PC-3 (cell line): ENCODE measurements around the gene ECPAS. TPM values are rescaled to one million over a fixed set of nuclear protein-coding genes. Genes with fewer than 3 reads are reported as not detected.

Source experiments
- ATAC-seq: fragments of 200-7000 bp; cut with Tn5 transposase; 2 replicates; pipeline ENCODE4 v1.9.1; 2020; ENCODE audit warnings: mild to moderate bottlenecking, moderate library complexity
- BruUV-seq: library from RNA; stranded (reverse); fragments of 400-500 nt; replicated peaks from 2 replicates; lab custom pipeline; 2021; lab: Mats Ljungman, UMichigan
- CTCF ChIA-PET: fragments of 300-600 bp; sonication (Branson Sonifier 250); formaldehyde crosslinking; loops from one replicate; lab custom pipeline; 2022; ENCODE audit warnings: antibody characterized with exemption; lab: Charles Lee
- POLR2A ChIA-PET: fragments of 300-600 bp; sonication (Branson Sonifier 250); formaldehyde crosslinking; loops from one replicate; lab custom pipeline; 2022; ENCODE audit warnings: antibody characterized with exemption; ENCODE audit not compliant: unreplicated experiment; lab: Charles Lee
- DNase-seq: peaks from one replicate; pipeline ENCODE4 v3.0.0-alpha.2; 2015
- H2AFZ ChIP-seq: fragments of 300-600 bp; sonication (generic); 2 replicates; pipeline ENCODE4 v1.6.0; 2016; ENCODE audit warnings: antibody characterized with exemption, low read length
- H3F3A ChIP-seq: fragments of 300-600 bp; sonication (generic); one replicate; pipeline ENCODE4 v1.6.0; 2017; ENCODE audit warnings: antibody characterized with exemption, low read length, control low read depth, mild to moderate bottlenecking; ENCODE audit not compliant: unreplicated experiment
- H3K27ac ChIP-seq: fragments of 300-600 bp; sonication (generic); 2 replicates; pipeline ENCODE4 v1.5.1; 2016; ENCODE audit warnings: mild to moderate bottlenecking, low read length
- H3K27me3 ChIP-seq: fragments of 300-600 bp; sonication (generic); 2 replicates; pipeline ENCODE4 v1.6.1; 2016; ENCODE audit warnings: low read length, mixed read lengths
- H3K36me3 ChIP-seq: fragments of 300-600 bp; sonication (generic); 2 replicates; pipeline ENCODE4 v1.6.1; 2016; ENCODE audit warnings: low read depth, mixed run types, low read length, mixed read lengths
- H3K4me1 ChIP-seq: fragments of 300-600 bp; sonication (generic); 2 replicates; pipeline ENCODE4 v1.5.1; 2016; ENCODE audit warnings: low read length; ENCODE audit not compliant: insufficient read depth
- H3K4me2 ChIP-seq: fragments of 300-600 bp; sonication (generic); 2 replicates; pipeline ENCODE4 v1.6.0; 2016; ENCODE audit warnings: low read length
- H3K4me3 ChIP-seq: fragments of 300-600 bp; sonication (generic); 2 replicates; pipeline ENCODE4 v1.5.1; 2016; ENCODE audit warnings: mild to moderate bottlenecking, low read length, mixed read lengths
- H3K79me2 ChIP-seq: fragments of 300-600 bp; sonication (generic); 2 replicates; pipeline ENCODE4 v1.6.1; 2017; ENCODE audit warnings: low read length, mixed read lengths
- H3K9ac ChIP-seq: fragments of 300-600 bp; sonication (generic); 2 replicates; pipeline ENCODE4 v1.6.0; 2016; ENCODE audit warnings: mild to moderate bottlenecking, low read length
- H3K9me2 ChIP-seq: fragments of 300-600 bp; sonication (generic); replicated peaks from 2 replicates; pipeline ENCODE4 v1.6.1; 2016; ENCODE audit warnings: mixed run types, low read length, mixed read lengths
- H3K9me3 ChIP-seq: fragments of 300-600 bp; sonication (generic); 2 replicates; pipeline ENCODE4 v1.6.1; 2016; ENCODE audit warnings: low read length, mixed read lengths
- H4K20me1 ChIP-seq: fragments of 300-600 bp; sonication (generic); 2 replicates; pipeline ENCODE4 v1.6.1; 2016; ENCODE audit warnings: low read length, mixed read lengths
- CTCF ChIP-seq: fragments of 300-600 bp; sonication (generic); conservative IDR thresholded peaks from 2 replicates; pipeline ENCODE4 v1.5.1; 2017; ENCODE audit warnings: antibody characterized with exemption, low read depth, mild to moderate bottlenecking, low read length
- EZH2 ChIP-seq: fragments of 300-600 bp; sonication (generic); IDR thresholded peaks from one replicate; pipeline ENCODE4 v1.6.1; 2017; ENCODE audit warnings: antibody characterized with exemption, mild to moderate bottlenecking, low read length; ENCODE audit not compliant: unreplicated experiment
- EZH2phosphoT487 ChIP-seq: fragments of 300-600 bp; sonication (generic); IDR thresholded peaks from 2 replicates; pipeline ENCODE4 v1.6.1; 2018; ENCODE audit warnings: mild to moderate bottlenecking, antibody characterized with exemption, low read length, borderline replicate concordance
- intact Hi-C: fragments of 100-400 bp; cut with micrococcal nuclease; formaldehyde crosslinking; loops from 2 replicates; pipeline ENCODE4 v1.9.0; 2023
- total RNA-seq: library from RNA; depleted of rRNA; stranded (reverse); fragments of >200 nt; gene quantifications from 2 replicates; pipeline ENCODE4 v1.2.3, GENCODE V29; 2014

Gene ECPAS
- total RNA-seq, 1 experiment from 2014 or later, result 69.0 TPM

GRCh38 chr9:111399211-111399739, 84.9 kb downstream of the ECPAS start:
- Histone ChIP-seq H3K4me3 (no peak overlapping the region), H3K79me2 (peaks cover 5% of the 10 kb centered on the region; the same call in 1 of the 2 replicates), H3K4me2 (no peak overlapping the region), H3K27me3 (no peaks in the 10 kb centered on the region), H3K9me2 (no peaks in the 10 kb centered on the region), H3K36me3 (peaks cover 71% of the 10 kb centered on the region), H3K4me1 (no peaks in the 10 kb centered on the region), H2AFZ (no peak overlapping the region), H3K9ac (no peak overlapping the region), H4K20me1 (no peaks in the 10 kb centered on the region), H3K27ac (no peak overlapping the region), H3F3A (no peaks in the 10 kb centered on the region), H3K9me3 (0 out of 2 replicates have a peak, but pooled peaks cover 5% of the 10 kb centered on the region)
- BruUV-seq, result no TSS peak
- intact Hi-C loops, result no loop called here
- ChIA-PET CTCF (no interaction called here), POLR2A (no interaction called here)
- DNase-seq, result no peak
- TF ChIP-seq EZH2, result no peak
- TF ChIP-seq EZH2phosphoT487, result no peak
- TF ChIP-seq CTCF, result no peak
- no peak for ATAC-seq

DNA sequence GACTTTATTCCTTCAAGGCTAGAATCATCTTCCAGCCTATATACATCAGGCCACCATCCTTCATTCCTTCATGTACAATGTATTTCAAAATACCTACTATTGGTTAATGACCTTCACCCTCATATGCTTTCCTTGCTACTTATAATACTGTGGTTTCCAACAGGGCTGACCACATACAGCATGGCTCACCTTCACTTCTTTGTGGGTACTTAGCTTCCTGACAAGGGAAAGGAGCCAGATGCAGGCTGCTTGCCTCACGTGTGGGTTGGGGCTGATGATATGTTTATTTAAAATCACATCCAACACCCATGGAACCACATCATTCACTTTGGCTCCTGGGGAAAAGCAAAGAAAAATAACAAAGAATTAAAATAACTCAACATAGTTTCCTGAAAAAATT, 90.2 kb downstream of the ECPAS start:
- Histone ChIP-seq H3K79me2 (no peaks in the 10 kb centered on the region), H3K9ac (no peak overlapping the region), H3K36me3 (peaks cover 59% of the 10 kb centered on the region), H3K27ac (no peak overlapping the region), H3K4me1 (no peaks in the 10 kb centered on the region), H3K4me2 (no peak overlapping the region), H2AFZ (no peak overlapping the region), H3K9me2 (no peaks in the 10 kb centered on the region), H3K27me3 (no peaks in the 10 kb centered on the region), H4K20me1 (no peaks in the 10 kb centered on the region), H3K4me3 (no peak overlapping the region), H3F3A (no peaks in the 10 kb centered on the region), H3K9me3 (no peaks in the 10 kb centered on the region)
- POLR2A ChIA-PET, result interaction anchor here (0.5 kb wide), 1 partner anchor 148 kb away, joined by 4 read pairs; no protein-coding TSS in a partner anchor
- TF ChIP-seq CTCF (no peak), EZH2phosphoT487 (no peak), EZH2 (no peak)
- no peak for DNase-seq
- CTCF ChIA-PET, result no interaction called here
- ATAC-seq, result no peak
- intact Hi-C loops, result no loop called here
- BruUV-seq, result no TSS peak

- no TSS peak for BruUV-seq
- Histone ChIP-seq H3K4me2 (no peak overlapping the region), H3F3A (no peaks in the 10 kb centered on the region), H3K4me3 (no peak overlapping the region), H3K27ac (no peak overlapping the region), H3K9me2 (no peaks in the 10 kb centered on the region), H3K27me3 (no peaks in the 10 kb centered on the region), H3K36me3 (peaks cover 61% of the 10 kb centered on the region), H4K20me1 (no peaks in the 10 kb centered on the region), H3K9me3 (no peaks in the 10 kb centered on the region), H3K79me2 (no peaks in the 10 kb centered on the region), H3K4me1 (no peaks in the 10 kb centered on the region), H3K9ac (no peak overlapping the region), H2AFZ (no peak overlapping the region)
- POLR2A ChIA-PET, result no interaction called here
- intact Hi-C loops, result no loop called here
- ATAC-seq (no peak), DNase-seq (no peak)
- no peak for TF ChIP-seq EZH2
- TF ChIP-seq EZH2phosphoT487, result no peak
- no peak for TF ChIP-seq CTCF
- CTCF ChIA-PET, result no interaction called here
These were observed 94.8 kb downstream of the ECPAS start for GRCh38 chr9:111389406-111389805.
